Sigmoid colon (tissue), 7 donors: ENCODE results near the gene PTPRT. TPM values are rescaled to one million over a fixed set of nuclear protein-coding genes. Genes with fewer than 3 reads are reported as not detected.

ENCODE experiments used
- DNase-seq: peaks from one replicate; pipeline ENCODE4 v3.0.0-alpha.2; 2019
- H3K27ac ChIP-seq, 4 donors: fragments of 200-600 bp; sonication (generic); one replicate each; pipeline ENCODE4 v1.5.1; 2016 to 2019; ENCODE audit warnings: mild to moderate bottlenecking in 1 of 4
- H3K27me3 ChIP-seq, 3 donors: fragments of 200-600 bp; sonication (generic); one replicate each; pipeline ENCODE4 v1.5.1; 2019; ENCODE audit warnings: mild to moderate bottlenecking in 1 of 3
- H3K36me3 ChIP-seq, 4 donors: fragments of 200-600 bp; sonication (generic); one replicate each; pipeline ENCODE4 v1.5.1; 2016 to 2019
- H3K4me1 ChIP-seq, 4 donors: fragments of 200-600 bp; sonication (generic); one replicate each; pipeline ENCODE4 v1.5.1; 2017 to 2019
- H3K4me3 ChIP-seq, 4 donors: fragments of 200-600 bp; sonication (generic); one replicate each; pipeline ENCODE4 v1.5.1; 2017 to 2019; ENCODE audit warnings: mild to moderate bottlenecking in 2 of 4, moderate library complexity in 1 of 4
- H3K9me3 ChIP-seq, 4 donors: fragments of 200-600 bp in 3 of 4; sonication (generic) in 3 of 4; one replicate each; pipeline versions ENCODE4 v1.5.1 to v1.6.1; 2013 to 2019
- EP300 ChIP-seq, 4 donors: sonication (generic); formaldehyde crosslinking; IDR thresholded peaks; one replicate each; pipeline ENCODE4 v1.6.1; 2017; ENCODE audit warnings: antibody characterized with exemption in 4 of 4
- POLR2A ChIP-seq, 2 donors: fragments of 450-650 bp; IDR thresholded peaks; one replicate each; pipeline ENCODE4 v1.6.1; 2016; ENCODE audit warnings: antibody characterized with exemption in 2 of 2, mild to moderate bottlenecking in 2 of 2, moderate library complexity in 2 of 2
- POLR2AphosphoS5 ChIP-seq, 4 donors: sonication (generic); formaldehyde crosslinking; IDR thresholded peaks; one replicate each; pipeline ENCODE4 v1.6.1; 2017; ENCODE audit warnings: antibody characterized with exemption in 4 of 4
- WGBS, 2 donors: extraction: QIAGEN DNeasy Blood & Tissue Kit; methylation state at CpG; one replicate each; pipeline ENCODE4 v1.1.7; 2013; 5-methylcytosine and 5-hydroxymethylcytosine counted together
- intact Hi-C: fragments of 100-400 bp; cut with DNase I; formaldehyde crosslinking; loops from one replicate; pipeline ENCODE4 v1.15.1; 2023
- polyA plus RNA-seq, 3 donors: library from polyadenylated mRNA; stranded (reverse); fragments of 200-250 nt; gene quantifications; one replicate each; pipeline ENCODE4 v1.2.3, GENCODE V29; 2013
- total RNA-seq, 4 donors: library from RNA; depleted of rRNA; stranded (reverse); fragments of >200 nt; gene quantifications; one replicate each; pipeline ENCODE4 v1.1.0, GENCODE V29; 2016
- TF ChIP-seq, protein P1 (sequence below), 4 experiments: fragments of 450-650 bp in 3 of 4; fragments of 200-600 bp in 1 of 4; IDR thresholded peaks; one replicate each; pipeline ENCODE4 v1.5.1; 2016 to 2019; ENCODE audit warnings: antibody characterized with exemption in 4 of 4, mild to moderate bottlenecking in 3 of 4, moderate library complexity in 2 of 4
- donor health status: healthy with polysubstance abuse.
- donor health status: Bipolar disorder and iron deficiency.
- donor health status: healthy.

PTPRT gene
- total and polyA plus RNA-seq, 7 donors: under 0.01 to 0.41 (median 0.12) TPM; not detected in 3

GRCh38 chr20:42524058-42524457 is 665.6 kb downstream of the PTPRT start:
- TF ChIP-seq POLR2AphosphoS5 (IDR thresholded peaks at IDR 0.05) (no peak), POLR2A (IDR thresholded peaks at IDR 0.05) (no peak), EP300 (IDR thresholded peaks at IDR 0.05) (no peak)
- TF ChIP-seq, protein P1, sequence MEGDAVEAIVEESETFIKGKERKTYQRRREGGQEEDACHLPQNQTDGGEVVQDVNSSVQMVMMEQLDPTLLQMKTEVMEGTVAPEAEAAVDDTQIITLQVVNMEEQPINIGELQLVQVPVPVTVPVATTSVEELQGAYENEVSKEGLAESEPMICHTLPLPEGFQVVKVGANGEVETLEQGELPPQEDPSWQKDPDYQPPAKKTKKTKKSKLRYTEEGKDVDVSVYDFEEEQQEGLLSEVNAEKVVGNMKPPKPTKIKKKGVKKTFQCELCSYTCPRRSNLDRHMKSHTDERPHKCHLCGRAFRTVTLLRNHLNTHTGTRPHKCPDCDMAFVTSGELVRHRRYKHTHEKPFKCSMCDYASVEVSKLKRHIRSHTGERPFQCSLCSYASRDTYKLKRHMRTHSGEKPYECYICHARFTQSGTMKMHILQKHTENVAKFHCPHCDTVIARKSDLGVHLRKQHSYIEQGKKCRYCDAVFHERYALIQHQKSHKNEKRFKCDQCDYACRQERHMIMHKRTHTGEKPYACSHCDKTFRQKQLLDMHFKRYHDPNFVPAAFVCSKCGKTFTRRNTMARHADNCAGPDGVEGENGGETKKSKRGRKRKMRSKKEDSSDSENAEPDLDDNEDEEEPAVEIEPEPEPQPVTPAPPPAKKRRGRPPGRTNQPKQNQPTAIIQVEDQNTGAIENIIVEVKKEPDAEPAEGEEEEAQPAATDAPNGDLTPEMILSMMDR (IDR thresholded peaks at IDR 0.05): no peak
- 86 to 88% methylated on average over 1 of the region's 1 CpG for WGBS, 2 donors
- DNase-seq: no peak
- Histone ChIP-seq H3K36me3 (no peaks in the 10 kb centered on the region), H3K4me1 (no peaks in the 10 kb centered on the region), H3K27ac (no peak overlapping the region), H3K4me3 (no peak overlapping the region), H3K27me3 (no peaks in the 10 kb centered on the region), H3K9me3 (no peaks in the 10 kb centered on the region)
- intact Hi-C loops: no loop called here

- intact Hi-C loops: no loop called here
- H3K27ac ChIP-seq: no peak overlapping the region
- 62 to 81% methylated on average over 3 of the region's 3 CpGs for WGBS, 2 donors
Measured at GRCh38 chr20:42516692-42517091, 673.0 kb downstream of the PTPRT start.

DNA sequence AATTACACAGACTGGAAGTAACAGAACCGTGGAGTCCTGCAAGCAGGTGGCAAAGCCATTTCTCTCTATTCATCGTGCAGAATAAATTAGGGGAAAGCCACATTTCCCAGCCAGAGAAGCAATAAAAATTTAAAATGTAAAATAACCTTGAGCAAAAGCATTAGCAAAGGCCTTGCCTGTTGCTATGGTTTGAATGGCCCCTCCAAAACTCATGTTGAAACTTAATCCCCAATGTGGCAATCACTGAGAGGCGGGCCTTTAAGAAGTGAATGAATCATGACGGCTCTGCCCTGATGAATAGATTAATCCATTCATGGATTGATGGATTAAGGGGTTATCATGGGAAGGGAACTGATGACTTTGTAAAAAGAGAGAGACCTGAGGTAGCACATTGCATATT is 679.0 kb downstream of the PTPRT start:
- intact Hi-C loops: no loop called here
- no peak overlapping the region for H3K4me3 ChIP-seq
- no peaks in the 10 kb centered on the region for H3K4me1 ChIP-seq
- DNase-seq: no peak
- no peaks in the 10 kb centered on the region for H3K36me3 ChIP-seq
- no peaks in the 10 kb centered on the region for H3K27me3 ChIP-seq
- WGBS, 2 donors: 67 to 80% methylated on average over 4 of the region's 4 CpGs
- no peak overlapping the region for H3K27ac ChIP-seq
- TF ChIP-seq POLR2A (IDR thresholded peaks at IDR 0.05) (no peak), EP300 (IDR thresholded peaks at IDR 0.05) (no peak), POLR2AphosphoS5 (IDR thresholded peaks at IDR 0.05) (no peak)
- TF ChIP-seq, protein P1 (IDR thresholded peaks at IDR 0.05): no peak
- no peaks in the 10 kb centered on the region for H3K9me3 ChIP-seq

More at GRCh38 chr20:42516692-42517091, 673.0 kb downstream of the PTPRT start:
- DNase-seq: no peak
- Histone ChIP-seq H3K9me3 (no peaks in the 10 kb centered on the region), H3K36me3 (no peaks in the 10 kb centered on the region), H3K4me1 (no peaks in the 10 kb centered on the region), H3K27me3 (no peaks in the 10 kb centered on the region), H3K4me3 (no peak overlapping the region)
- no peak for TF ChIP-seq POLR2AphosphoS5 (IDR thresholded peaks at IDR 0.05)
- no peak for TF ChIP-seq EP300 (IDR thresholded peaks at IDR 0.05)
- no peak for TF ChIP-seq POLR2A (IDR thresholded peaks at IDR 0.05)

GRCh38 chr20:42507874-42508273 is 681.8 kb downstream of the PTPRT start:
- no peaks in the 10 kb centered on the region for H3K36me3 ChIP-seq
- intact Hi-C loops: no loop called here
- H3K4me3 ChIP-seq: no peak overlapping the region
- DNase-seq: no peak
- TF ChIP-seq POLR2A (IDR thresholded peaks at IDR 0.05) (no peak), POLR2AphosphoS5 (IDR thresholded peaks at IDR 0.05) (no peak), EP300 (IDR thresholded peaks at IDR 0.05) (no peak)
- TF ChIP-seq, protein P1 (IDR thresholded peaks at IDR 0.05): no peak
- H3K4me1 ChIP-seq: no peaks in the 10 kb centered on the region
- 63 to 76% methylated on average over 3 of the region's 3 CpGs for WGBS, 2 donors
- no peaks in the 10 kb centered on the region for H3K9me3 ChIP-seq
- H3K27ac ChIP-seq: no peak overlapping the region
- no peaks in the 10 kb centered on the region for H3K27me3 ChIP-seq

DNA sequence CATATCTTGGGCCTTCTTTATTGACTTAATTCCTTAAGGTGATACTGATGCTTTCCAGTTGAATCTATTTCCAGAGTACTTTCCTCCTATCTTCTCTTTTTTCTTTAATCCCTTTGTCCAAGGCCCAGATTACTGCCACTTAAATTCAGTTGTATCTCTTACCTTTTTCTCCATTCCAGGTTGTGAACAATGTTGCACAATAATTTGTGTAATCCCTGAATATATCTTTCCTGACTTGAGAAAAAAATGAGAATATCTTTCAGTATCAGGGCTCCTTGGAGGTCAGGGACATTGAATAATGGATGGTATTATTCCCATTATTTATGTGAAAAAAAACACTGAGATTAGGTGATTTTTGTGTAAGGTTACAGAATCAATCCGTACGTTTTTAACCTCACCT is 683.3 kb downstream of the PTPRT start:
- 80 to 88% methylated on average over 2 of the region's 2 CpGs for WGBS, 2 donors
- no peak overlapping the region for H3K4me3 ChIP-seq
- no peak for DNase-seq
- intact Hi-C loops: no loop called here
- H3K9me3 ChIP-seq: no peaks in the 10 kb centered on the region
- TF ChIP-seq, protein P1 (IDR thresholded peaks at IDR 0.05): no peak
- TF ChIP-seq POLR2AphosphoS5 (IDR thresholded peaks at IDR 0.05): no peak
- no peak for TF ChIP-seq EP300 (IDR thresholded peaks at IDR 0.05)
- TF ChIP-seq POLR2A (IDR thresholded peaks at IDR 0.05): no peak
- H3K36me3 ChIP-seq: no peaks in the 10 kb centered on the region
- H3K27ac ChIP-seq: no peak overlapping the region
- H3K4me1 ChIP-seq: no peaks in the 10 kb centered on the region
- no peaks in the 10 kb centered on the region for H3K27me3 ChIP-seq
